Muscle of leg (tissue), 11 donors: Measurements from ENCODE around the gene ZNF467. TPM values are rescaled to one million over a fixed set of nuclear protein-coding genes. Genes with fewer than 3 reads are reported as not detected.
A peak's percentile ranks its signal among the peaks of the same experiment; 100 is the strongest.

Experiments used
- DNase-seq: peaks from one replicate; pipeline ENCODE4 v3.0.0; 2013
- H3K27ac ChIP-seq: one replicate; pipeline ENCODE4 v1.5.1; 2013; ENCODE audit warnings: mild to moderate bottlenecking, low read length, control low read depth
- H3K27me3 ChIP-seq: one replicate; pipeline ENCODE4 v1.6.1; 2013; ENCODE audit warnings: low read length; ENCODE audit not compliant: control insufficient read depth, insufficient read depth
- H3K36me3 ChIP-seq: one replicate; pipeline ENCODE4 v1.6.1; 2013; ENCODE audit warnings: low read length; ENCODE audit not compliant: control insufficient read depth, insufficient read depth
- H3K4me1 ChIP-seq: one replicate; pipeline ENCODE4 v1.6.1; 2013; ENCODE audit warnings: low read length; ENCODE audit not compliant: control insufficient read depth, insufficient read depth
- H3K4me3 ChIP-seq: one replicate; pipeline ENCODE4 v1.5.1; 2013; ENCODE audit warnings: low read length, control low read depth
- H3K9me3 ChIP-seq: replicated peaks from 2 replicates; pipeline ENCODE4 v1.6.1; 2013; ENCODE audit warnings: low read depth, low read length; ENCODE audit not compliant: control insufficient read depth
- WGBS: methylation state at CpG from one replicate; pipeline ENCODE4 v1.1.5; 2013; ENCODE audit warnings: missing lambda C conversion rate; ENCODE audit not compliant: insufficient coverage; 5-methylcytosine and 5-hydroxymethylcytosine counted together
- polyA plus RNA-seq, 8 donors: library from polyadenylated mRNA; unstranded; fragments of 120-200 nt; gene quantifications; one replicate each; pipeline versions ENCODE4 v1.2.1 to v1.2.3, GENCODE V29; 2013; ENCODE audit warnings: inconsistent platforms in 1 of 8, low replicate concordance in 1 of 8; ENCODE audit not compliant: insufficient read length in 8 of 8, insufficient read depth in 1 of 8
- total RNA-seq: library from RNA; stranded (reverse); fragments of 120-200 nt; gene quantifications from one replicate; pipeline ENCODE4 v1.2.4, GENCODE V29; 2013

ZNF467 gene
- total and polyA plus RNA-seq, 9 donors = 3.0 to 14.3 (median 6.9) TPM

- Histone ChIP-seq H3K27ac (no peak overlapping the region), H3K9me3 (no peaks in the 10 kb centered on the region), H3K27me3 (peaks cover 70% of the 10 kb centered on the region), H3K4me3 (no peak overlapping the region), H3K36me3 (peaks cover 2% of the 10 kb centered on the region), H3K4me1 (peaks cover 12% of the 10 kb centered on the region)
- no peak for DNase-seq
- 46% methylated on average over 76 of the region's 76 CpGs for WGBS
Observed at GRCh38 chr7:149765399-149766121, 7.8 kb downstream of the ZNF467 start.

GRCh38 chr7:149764481-149765398 is 8.6 kb downstream of the ZNF467 start:
- Histone ChIP-seq H3K27me3 (peaks cover 72% of the 10 kb centered on the region), H3K4me1 (peaks cover 10% of the 10 kb centered on the region), H3K27ac (no peak overlapping the region), H3K36me3 (peaks cover 2% of the 10 kb centered on the region), H3K4me3 (no peak overlapping the region), H3K9me3 (no peaks in the 10 kb centered on the region)
- no peak for DNase-seq
- WGBS = 39% methylated on average over 90 of the region's 96 CpGs

- DNase-seq = no peak
- H3K4me1 ChIP-seq = peaks cover 10% of the 10 kb centered on the region
- no peaks in the 10 kb centered on the region for H3K9me3 ChIP-seq
- peaks cover 66% of the 10 kb centered on the region for H3K27me3 ChIP-seq
- H3K27ac ChIP-seq = no peak overlapping the region
- peaks cover 2% of the 10 kb centered on the region for H3K36me3 ChIP-seq
- H3K4me3 ChIP-seq = no peak overlapping the region
- 73% methylated on average over 14 of the region's 22 CpGs for WGBS
Observed at GRCh38 chr7:149763563-149764240, 9.7 kb downstream of the ZNF467 start.

GRCh38 chr7:149762610-149763009 is 10.8 kb downstream of the ZNF467 start:
- no peak for DNase-seq
- Histone ChIP-seq H3K4me3 (no peak overlapping the region), H3K4me1 (peaks cover 10% of the 10 kb centered on the region), H3K36me3 (peaks cover 2% of the 10 kb centered on the region), H3K27ac (no peak overlapping the region), H3K9me3 (no peaks in the 10 kb centered on the region), H3K27me3 (peaks cover 61% of the 10 kb centered on the region)
- WGBS = 79% methylated on average over 10 of the region's 10 CpGs

GRCh38 chr7:149762089-149762488 is 11.3 kb downstream of the ZNF467 start:
- WGBS = no CpG with 5 or more reads among the region's 4 CpGs
- peaks cover 57% of the 10 kb centered on the region for H3K27me3 ChIP-seq
- H3K27ac ChIP-seq = no peak overlapping the region

GRCh38 chr7:149761307-149761706 is 12.1 kb downstream of the ZNF467 start:
- no peak for DNase-seq
- Histone ChIP-seq H3K27ac (no peak overlapping the region), H3K9me3 (no peaks in the 10 kb centered on the region), H3K4me1 (peaks cover 10% of the 10 kb centered on the region), H3K4me3 (no peak overlapping the region), H3K36me3 (no peaks in the 10 kb centered on the region), H3K27me3 (peaks cover 49% of the 10 kb centered on the region)
- 100% methylated on average over 1 of the region's 5 CpGs for WGBS

More at GRCh38 chr7:149762089-149762488, 11.3 kb downstream of the ZNF467 start:
- Histone ChIP-seq H3K9me3 (no peaks in the 10 kb centered on the region), H3K4me1 (peaks cover 10% of the 10 kb centered on the region), H3K4me3 (no peak overlapping the region), H3K36me3 (no peaks in the 10 kb centered on the region)
- DNase-seq = no peak

- no peaks in the 10 kb centered on the region for H3K36me3 ChIP-seq
- no peak for DNase-seq
- 36% methylated on average over 2 of the region's 6 CpGs for WGBS
- no peaks in the 10 kb centered on the region for H3K9me3 ChIP-seq
- H3K27me3 ChIP-seq = peaks cover 41% of the 10 kb centered on the region
- H3K27ac ChIP-seq = no peak overlapping the region
- H3K4me1 ChIP-seq = peaks cover 7% of the 10 kb centered on the region
- H3K4me3 ChIP-seq = no peak overlapping the region
Observed at GRCh38 chr7:149760538-149760937, 12.8 kb downstream of the ZNF467 start.

- no peaks in the 10 kb centered on the region for H3K4me1 ChIP-seq
- peaks cover 29% of the 10 kb centered on the region for H3K27me3 ChIP-seq
- H3K9me3 ChIP-seq = no peaks in the 10 kb centered on the region
- no peak overlapping the region for H3K27ac ChIP-seq
- no peak for DNase-seq
- no peak overlapping the region for H3K4me3 ChIP-seq
- no peaks in the 10 kb centered on the region for H3K36me3 ChIP-seq
- WGBS = 61% methylated on average over 7 of the region's 12 CpGs
Observed at GRCh38 chr7:149759093-149759860, 14.1 kb downstream of the ZNF467 start.

GRCh38 chr7:149753375-149754233 is 19.8 kb downstream of the ZNF467 start:
- WGBS = 47% methylated on average over 15 of the region's 20 CpGs
- H3K36me3 ChIP-seq = no peaks in the 10 kb centered on the region

More at GRCh38 chr7:149753375-149754233, 19.8 kb downstream of the ZNF467 start:
- Histone ChIP-seq H3K27me3 (no peaks in the 10 kb centered on the region), H3K9me3 (peaks cover 3% of the 10 kb centered on the region), H3K27ac (no peak overlapping the region), H3K4me3 (no peak overlapping the region), H3K4me1 (no peaks in the 10 kb centered on the region)
- DNase-seq = peak; percentile 35
